GM06990 (cell line): ENCODE data around the gene RSF1.

ENCODE experiments used
- DNase-seq: peaks from one replicate; pipeline ENCODE4 v3.0.0-alpha.2; 2011; ENCODE audit not compliant: insufficient read length; ENCODE audit errors: extremely low read depth
- H3K27me3 ChIP-seq: replicated peaks from 2 replicates; pipeline ENCODE4 v1.6.0; 2011; ENCODE audit warnings: low read length; ENCODE audit not compliant: control insufficient read depth, insufficient read depth
- H3K36me3 ChIP-seq: 2 replicates; pipeline ENCODE4 v1.5.1; 2011; ENCODE audit warnings: low read length; ENCODE audit not compliant: control insufficient read depth, insufficient read depth
- H3K4me3 ChIP-seq: replicated peaks from 2 replicates; pipeline ENCODE4 v1.5.1; 2011; ENCODE audit warnings: low read depth, mild to moderate bottlenecking, control low read depth, low read length
- CTCF ChIP-seq: IDR thresholded peaks from 2 replicates; pipeline ENCODE4 v1.5.1; 2011; ENCODE audit warnings: low read length, control low read depth, mild to moderate bottlenecking, inconsistent platforms; ENCODE audit not compliant: insufficient read depth, poor library complexity, severe bottlenecking

Gene RSF1

GRCh38 chr11:77669848-77670511 lies 150.5 kb downstream of the RSF1 start:
- no peak overlapping the region for H3K4me3 ChIP-seq
- H3K36me3 ChIP-seq: peaks cover 18% of the 10 kb centered on the region
- DNase-seq: no peak
- H3K27me3 ChIP-seq: no peaks in the 10 kb centered on the region
- no peak for TF ChIP-seq CTCF

GRCh38 chr11:77668760-77669159 lies 151.8 kb downstream of the RSF1 start:
- no peak for DNase-seq
- TF ChIP-seq CTCF: no peak
- H3K27me3 ChIP-seq: no peaks in the 10 kb centered on the region
- peaks cover 18% of the 10 kb centered on the region for H3K36me3 ChIP-seq
- no peak overlapping the region for H3K4me3 ChIP-seq

- no peak for TF ChIP-seq CTCF
- DNase-seq: no peak
- H3K27me3 ChIP-seq: no peaks in the 10 kb centered on the region
- H3K36me3 ChIP-seq: peaks cover 16% of the 10 kb centered on the region
- H3K4me3 ChIP-seq: no peak overlapping the region
Observed at GRCh38 chr11:77665240-77665965, 155.1 kb downstream of the RSF1 start.

- DNase-seq: no peak
- Histone ChIP-seq H3K27me3 (no peaks in the 10 kb centered on the region), H3K36me3 (no peaks in the 10 kb centered on the region; the same call in none of the 2 replicates), H3K4me3 (no peak overlapping the region)
- no peak for TF ChIP-seq CTCF
Observed at GRCh38 chr11:77661670-77662069, 158.9 kb downstream of the RSF1 start.

GRCh38 chr11:77660947-77661346 lies 159.6 kb downstream of the RSF1 start:
- Histone ChIP-seq H3K4me3 (no peak overlapping the region), H3K27me3 (no peaks in the 10 kb centered on the region), H3K36me3 (no peaks in the 10 kb centered on the region; the same call in none of the 2 replicates)
- no peak for DNase-seq
- no peak for TF ChIP-seq CTCF
